GM19023 (cell line): ENCODE results near the gene AXDND1.

Source experiments
- ATAC-seq: cut with Tn5 transposase; IDR thresholded peaks from one replicate; pipeline ENCODE4 v1.9.1; 2021; ENCODE audit warnings: mild to moderate bottlenecking, moderate library complexity; ENCODE audit not compliant: unreplicated experiment

Gene AXDND1

DNA sequence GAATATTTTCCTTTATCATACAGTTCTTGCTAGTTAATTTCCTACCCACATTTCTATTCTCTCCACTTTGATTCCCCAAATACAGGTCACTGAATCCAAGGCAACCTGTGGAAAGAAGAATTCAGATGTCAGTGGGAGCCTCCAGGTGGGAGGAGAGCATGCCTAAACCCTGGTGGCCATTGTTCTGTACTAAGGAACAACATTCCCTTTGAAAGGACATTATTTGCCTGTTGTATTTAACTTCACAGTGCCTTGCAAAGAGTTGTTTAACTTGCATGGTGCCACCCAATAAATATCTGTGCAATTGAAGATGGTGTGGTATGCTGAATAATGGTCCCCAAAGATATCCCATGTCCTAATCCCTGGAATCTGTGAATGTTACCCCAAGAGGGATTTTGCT is 188.7 kb downstream of the AXDND1 start:
- ATAC-seq: no peak

DNA sequence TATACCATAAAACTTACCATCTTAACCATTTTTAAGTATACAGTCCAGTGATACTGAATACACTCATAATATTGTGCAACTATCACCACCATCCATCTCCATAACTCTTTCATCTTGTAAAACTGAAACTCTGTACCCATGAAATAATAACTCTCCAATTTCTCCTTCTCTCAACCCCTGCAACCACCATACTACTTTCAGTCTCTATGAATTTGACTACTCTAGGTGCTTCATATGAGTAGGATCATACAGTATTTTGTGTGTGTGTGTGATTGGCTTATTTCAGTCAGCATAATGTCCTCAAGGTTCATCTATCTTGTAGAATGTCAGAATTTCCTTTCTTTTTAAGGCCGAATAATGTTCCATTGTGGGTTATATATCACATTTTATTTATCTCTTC is 192.3 kb downstream of the AXDND1 start:
- ATAC-seq: no peak

DNA sequence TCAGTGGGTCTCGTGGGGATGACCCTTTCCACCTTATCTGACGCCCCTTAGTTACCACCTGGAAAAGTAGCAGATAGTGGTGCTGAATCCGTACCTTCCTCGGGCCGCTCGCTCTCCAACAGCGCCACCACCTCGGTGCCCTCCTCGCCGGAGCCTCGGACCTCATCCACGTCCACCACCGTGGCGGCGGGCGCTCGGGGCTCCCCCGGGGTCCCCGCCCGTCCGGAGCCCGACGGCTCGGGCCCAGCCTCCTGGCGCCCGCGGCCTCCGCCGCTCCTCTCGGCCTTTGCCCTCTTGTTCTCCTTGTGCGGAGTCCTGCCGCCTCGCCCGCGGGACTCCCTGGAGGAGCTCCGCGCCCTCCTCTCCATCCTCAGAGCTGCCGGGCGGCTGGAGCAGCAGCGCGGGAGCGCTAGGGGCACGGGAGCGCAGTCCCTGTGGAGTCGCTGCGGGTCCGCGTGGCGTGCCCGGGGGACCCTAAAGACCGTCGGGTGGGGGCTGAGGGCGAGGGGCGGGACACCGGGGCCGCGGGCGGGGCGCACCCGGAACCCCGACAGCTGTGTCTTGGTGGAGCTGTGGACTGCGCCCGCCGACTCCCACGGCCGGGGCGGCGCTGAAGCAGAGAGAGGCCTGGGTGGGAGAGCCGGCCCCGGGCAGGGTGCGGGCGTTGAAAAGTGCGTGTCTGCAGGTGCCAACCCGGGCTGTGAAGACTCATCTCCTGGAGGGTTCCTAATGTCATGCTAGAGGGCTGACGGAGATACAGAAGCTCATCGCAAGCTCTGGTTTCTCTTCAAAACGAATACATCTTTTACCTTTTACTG is 209.9 kb downstream of the AXDND1 start, which contains the start of gene NPHS2:
NPHS2 (minus strand) TSS at position 452 of the 818 bp plus-strand sequence; CDS start at position 368, 84 bp downstream.
- no peak for ATAC-seq

DNA sequence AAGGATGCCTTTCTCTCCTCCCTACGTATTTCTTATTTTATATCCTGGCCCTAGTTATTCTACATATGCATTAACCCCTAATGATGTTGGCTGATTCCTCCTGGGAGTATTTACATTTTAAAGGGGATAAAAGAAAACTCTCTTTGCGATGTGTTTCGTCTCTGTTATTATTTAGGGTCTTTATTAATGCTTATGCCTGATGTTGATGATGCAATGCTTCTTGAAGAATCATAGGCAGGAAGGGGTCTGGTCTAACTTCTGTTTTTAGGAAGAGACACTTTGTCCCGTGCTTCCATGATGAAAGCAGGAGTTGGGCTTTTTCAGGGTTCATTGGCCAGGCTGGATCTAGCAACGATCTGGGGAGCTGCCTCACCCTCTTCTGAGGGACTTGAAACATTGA is 210.7 kb downstream of the AXDND1 start:
- ATAC-seq: no peak

DNA sequence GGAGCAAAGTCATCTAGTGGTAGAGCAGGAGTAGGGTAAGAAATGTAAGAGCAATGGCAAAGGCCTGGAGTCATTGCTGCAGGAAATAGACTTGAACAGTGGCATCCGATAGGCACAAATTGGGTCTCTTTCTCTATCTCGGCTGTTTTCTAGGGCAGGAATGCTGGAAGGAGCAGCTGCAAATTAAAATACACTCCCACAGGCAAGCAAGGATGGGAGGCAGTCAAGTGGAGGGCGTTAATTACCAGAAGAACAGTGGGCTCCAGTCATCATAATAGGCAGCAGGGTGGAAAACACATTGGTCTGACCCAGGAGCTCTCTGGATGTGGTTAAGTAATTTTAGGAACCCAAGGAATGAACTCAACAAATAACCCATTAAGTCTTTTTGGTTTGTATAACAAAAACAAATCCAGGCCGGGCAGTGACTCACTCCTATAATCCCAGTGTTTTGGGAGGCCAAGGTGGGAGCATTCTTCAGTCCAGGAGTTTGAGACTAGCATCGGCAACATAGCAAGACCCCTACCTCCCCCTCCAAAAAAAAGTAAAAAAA is 218.1 kb downstream of the AXDND1 start:
- ATAC-seq: no peak

DNA sequence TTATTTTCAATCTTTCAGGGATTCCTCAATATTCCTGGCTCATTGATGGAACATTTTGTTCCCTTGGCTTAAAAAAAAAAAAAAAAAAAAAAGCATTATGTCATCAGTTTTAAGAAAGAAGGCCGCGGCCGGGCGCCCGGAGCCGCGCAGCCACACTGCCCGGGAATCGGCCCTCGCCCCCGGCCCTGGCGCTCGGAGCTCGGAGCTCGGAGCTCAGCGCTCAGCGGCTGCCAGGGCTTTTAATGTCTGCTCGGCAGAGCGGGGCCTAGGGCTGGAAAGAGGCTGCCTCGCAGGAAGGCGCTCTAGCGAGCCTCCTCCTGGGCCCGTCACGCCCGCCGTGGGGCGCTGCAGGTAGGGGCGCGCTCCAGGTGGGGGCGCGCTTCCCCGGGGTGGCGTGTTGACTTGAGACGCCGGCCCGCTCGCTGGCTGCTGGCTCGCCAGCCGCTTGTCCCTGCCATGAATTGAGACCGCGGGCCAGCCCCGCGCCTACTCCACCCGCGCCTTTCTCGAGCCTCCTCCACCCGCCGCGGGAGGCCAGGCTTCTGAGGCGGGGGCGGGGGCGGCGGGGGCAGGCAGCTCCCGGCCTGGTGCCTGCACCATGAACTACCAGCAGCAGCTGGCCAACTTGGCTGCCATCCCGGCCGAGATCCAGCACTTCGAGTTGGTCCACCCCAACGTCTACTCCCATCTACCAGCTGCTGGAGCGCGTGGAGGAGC is 220.5 kb downstream of the AXDND1 start:
- no peak for ATAC-seq

DNA sequence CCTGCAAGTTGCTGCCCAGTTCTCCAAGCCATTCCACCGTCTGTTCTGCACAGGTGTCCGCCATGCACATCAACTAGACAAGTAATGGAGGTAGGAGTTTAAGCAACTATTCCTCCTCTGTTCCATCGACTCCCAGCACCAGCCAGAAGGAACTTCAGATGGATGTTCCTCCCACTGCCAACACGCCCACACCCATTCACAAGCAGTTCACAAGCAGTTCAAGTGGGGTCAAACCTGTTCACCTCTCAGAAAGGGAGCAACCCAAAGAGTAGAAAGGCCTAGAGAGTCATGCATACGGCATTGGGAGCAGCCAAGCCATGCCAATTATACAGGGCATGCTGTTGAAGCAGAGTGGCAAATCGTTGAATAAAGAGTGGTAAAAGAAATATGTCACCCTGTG is 221.6 kb downstream of the AXDND1 start:
- ATAC-seq: no peak

DNA sequence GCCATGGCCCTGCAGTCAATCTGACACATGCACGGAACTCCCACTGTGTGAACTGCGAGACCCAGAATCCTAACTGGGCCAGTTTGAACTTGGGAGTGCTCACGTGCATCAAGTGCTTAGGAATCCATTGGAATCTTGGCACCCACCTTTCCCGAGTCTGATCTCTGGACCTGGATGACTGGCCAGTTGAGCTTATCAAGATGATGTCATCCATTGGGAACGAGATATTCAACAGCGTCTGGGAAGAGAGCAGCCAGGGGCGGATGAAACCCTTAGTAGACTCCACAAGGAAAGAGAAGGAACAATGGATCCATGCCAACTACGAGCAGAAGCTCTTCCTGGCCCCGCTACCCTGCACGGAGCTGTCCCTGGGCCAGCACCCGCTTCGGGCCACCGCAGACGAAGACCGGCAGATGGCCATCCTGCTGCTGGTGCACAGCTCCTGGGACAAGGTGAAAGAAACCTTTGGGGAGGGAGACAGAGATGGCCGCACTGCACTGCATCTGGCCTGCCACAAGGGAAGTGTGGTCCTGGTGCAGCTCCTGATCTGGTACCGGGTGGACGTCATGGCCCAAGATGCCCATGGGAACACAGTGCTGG is 222.8 kb downstream of the AXDND1 start:
- ATAC-seq: no peak

DNA sequence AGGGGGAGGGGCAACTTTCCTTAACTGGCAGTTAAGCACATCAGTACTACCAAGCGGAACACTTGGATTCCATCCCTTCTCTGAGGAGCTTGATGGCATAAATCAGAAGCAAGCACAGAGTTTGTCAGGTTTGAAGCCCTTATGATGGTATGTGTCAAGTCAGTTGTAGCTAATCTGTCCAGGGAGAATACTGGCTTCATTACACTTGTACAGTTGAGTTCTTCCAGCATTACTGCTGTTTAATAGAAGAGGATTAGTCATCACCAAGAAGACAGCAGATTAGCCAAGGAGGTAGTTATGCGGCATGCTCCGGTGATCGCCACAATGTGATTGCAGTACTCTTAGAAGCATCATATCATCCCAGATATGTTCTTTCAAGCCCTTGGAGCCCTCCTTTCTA is 223.7 kb downstream of the AXDND1 start:
- ATAC-seq: no peak

DNA sequence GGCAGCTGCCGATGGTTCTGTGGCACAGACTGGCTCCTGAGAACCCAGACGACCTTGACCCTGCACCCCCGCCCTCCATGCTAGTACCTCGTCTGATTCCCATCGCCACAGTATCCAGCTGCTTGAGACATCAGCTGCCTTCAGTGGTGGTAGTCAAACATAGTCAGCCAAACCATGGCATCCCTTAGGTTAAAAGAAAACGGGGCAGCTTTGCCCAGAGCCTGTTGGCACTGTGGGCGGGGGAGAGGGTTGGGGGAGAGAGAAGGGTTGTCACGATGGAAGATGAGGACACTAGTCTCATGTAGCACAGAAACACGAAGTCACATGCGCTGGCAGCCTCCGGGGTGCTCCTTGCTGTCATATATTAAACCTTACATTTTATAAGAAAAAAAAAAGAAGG is 224.9 kb downstream of the AXDND1 start:
- no peak for ATAC-seq

DNA sequence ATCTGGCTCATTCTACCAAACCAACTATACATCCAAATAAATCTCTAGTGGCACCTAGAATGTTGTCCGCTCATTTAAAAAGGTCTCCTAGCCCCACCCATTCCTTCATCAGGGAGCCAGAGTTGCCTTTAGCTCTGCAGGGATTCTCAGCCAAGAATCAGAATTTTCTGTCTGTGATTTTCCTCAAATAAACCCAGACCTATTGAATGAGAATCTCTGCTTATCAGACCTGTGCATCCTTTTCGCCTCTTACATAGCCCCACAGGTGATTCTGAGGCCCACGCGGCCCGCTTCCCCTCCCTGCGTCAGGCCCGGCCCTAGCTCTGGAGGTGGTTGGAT is 225.5 kb downstream of the AXDND1 start:
- ATAC-seq: no peak

DNA sequence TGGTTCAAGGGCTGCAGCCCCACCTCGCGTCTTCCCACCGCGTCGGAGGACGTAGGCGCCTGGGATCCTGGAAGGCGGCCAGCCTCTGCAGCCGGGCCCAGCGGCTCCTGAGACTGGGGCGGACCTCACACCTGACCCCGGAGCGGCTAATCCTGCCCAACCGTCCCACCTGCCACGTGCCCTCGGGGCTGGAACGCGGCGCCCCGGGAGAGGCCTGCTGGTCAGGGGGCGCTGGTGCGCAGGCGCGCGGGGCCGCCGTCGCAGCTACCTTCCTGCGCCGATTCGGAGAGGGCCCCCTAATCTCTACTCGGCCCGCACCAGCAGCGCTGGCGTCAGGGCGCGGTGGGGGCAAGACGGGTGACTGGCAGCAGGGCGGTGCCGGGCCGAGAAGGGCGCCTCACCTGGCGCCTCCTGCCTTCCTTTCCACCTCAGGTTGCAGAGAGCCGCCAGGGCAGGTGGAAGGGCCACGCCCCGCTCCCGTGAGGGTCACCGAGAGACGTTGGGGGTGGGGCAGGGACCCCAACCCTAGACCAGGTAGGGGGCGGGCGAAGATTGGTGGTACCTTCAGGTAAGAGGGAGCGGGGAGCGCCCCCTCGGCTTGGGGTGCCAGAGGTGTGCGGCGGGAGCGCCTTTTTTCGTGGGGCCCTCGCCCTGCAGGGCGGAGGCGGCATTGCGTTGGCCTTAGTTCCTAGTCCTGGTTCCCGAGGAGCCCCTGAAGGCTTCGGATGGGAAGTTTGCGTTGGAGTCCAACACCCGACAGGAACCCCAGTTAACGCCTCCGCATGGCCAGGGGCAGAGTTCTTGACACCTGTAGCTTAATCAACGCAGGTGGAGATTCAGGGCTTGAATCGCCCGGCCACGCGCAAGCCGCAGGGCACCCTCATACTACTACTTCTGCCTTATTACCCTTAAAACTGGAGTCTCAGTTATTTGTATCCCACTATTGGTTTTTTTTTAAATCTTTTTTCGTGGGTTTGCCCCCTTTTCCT is 226.1 kb downstream of the AXDND1 start, which contains the start of gene TDRD5:
TDRD5 (plus strand) TSS at position 241 of the 989 bp plus-strand sequence. CDS start 784 bp downstream, outside the sequence.
- ATAC-seq: no peak

DNA sequence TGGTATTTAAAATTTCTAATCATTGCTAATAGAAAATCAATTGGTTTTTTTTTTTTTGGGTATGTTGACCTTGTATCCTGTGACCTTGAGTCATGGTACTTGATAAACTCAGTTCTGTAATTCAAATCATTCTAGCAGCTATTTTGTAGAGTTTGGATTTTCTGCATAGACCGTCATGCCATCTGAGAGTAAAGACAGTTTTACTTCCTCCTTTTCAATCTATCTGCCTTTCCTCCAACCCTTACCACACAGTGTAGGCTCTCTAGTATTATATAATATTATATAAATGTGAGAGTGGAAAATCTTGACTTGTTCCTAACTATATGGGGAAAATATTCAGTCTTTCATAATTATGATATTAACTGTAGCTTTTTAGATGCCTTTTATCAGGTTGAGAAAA is 232.9 kb downstream of the AXDND1 start:
- no peak for ATAC-seq

DNA sequence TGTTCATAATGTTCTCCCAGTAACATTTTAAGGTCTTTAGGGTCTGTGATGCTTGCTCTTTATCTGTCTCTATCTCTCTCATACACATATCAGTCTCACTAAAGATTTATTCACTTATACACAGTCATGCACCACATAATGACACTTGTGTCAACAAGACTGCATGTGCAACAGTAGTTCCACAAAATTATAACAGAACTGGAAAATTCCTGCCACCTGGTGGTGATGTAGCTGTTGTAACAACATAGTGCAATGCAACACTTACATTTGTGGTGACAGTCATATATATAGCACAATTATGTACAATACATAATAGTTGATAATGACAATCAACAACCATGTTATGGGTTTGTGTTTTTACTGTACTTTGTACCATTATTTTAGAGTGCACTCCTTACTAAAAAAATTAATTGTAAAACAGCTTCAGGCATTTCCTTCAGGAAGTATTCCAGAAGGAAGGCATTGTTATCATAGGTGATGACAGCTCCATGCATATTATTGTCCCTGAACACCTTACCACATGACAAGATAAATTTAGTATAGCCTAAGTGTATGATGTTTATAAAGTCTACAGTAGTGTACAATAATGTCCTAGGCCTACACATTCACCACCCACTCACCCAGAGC is 234.0 kb downstream of the AXDND1 start:
- ATAC-seq: no peak

DNA sequence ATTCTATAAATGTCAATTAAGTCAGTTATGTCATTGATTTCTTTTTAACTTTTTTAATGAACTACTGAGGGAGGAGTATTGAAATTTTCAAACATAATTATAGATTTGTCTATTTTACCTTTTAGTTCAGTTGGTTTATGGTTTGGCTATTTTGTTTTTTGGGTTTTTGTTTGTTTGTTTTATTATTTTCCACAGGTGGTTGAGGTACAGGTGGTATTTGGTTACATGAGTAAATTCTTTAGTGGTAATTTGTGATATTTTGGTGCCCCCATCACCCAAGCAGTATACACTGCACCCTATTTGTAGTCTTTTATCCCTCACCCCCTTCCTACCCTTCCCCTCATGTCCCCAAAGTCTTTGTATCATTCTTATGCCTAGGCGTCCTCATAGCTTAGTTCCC is 235.3 kb downstream of the AXDND1 start:
- no peak for ATAC-seq
